T-helper 1 cell (primary cell): Measurements from ENCODE around the gene HIF1A.
"Not testable (repeated sequence)": the region's sequence is repeated elsewhere in the genome, so short reads cannot be mapped to it uniquely, and the experiment has no call there.

Experiments used
- DNase-seq, 5 donors: peaks; one replicate each; pipeline ENCODE4 v3.0.0-alpha.2; 2012 to 2020

Gene HIF1A

GRCh38 chr14:61749867-61750266, 54.6 kb downstream of the HIF1A start:
- DNase-seq, result no peak

DNA sequence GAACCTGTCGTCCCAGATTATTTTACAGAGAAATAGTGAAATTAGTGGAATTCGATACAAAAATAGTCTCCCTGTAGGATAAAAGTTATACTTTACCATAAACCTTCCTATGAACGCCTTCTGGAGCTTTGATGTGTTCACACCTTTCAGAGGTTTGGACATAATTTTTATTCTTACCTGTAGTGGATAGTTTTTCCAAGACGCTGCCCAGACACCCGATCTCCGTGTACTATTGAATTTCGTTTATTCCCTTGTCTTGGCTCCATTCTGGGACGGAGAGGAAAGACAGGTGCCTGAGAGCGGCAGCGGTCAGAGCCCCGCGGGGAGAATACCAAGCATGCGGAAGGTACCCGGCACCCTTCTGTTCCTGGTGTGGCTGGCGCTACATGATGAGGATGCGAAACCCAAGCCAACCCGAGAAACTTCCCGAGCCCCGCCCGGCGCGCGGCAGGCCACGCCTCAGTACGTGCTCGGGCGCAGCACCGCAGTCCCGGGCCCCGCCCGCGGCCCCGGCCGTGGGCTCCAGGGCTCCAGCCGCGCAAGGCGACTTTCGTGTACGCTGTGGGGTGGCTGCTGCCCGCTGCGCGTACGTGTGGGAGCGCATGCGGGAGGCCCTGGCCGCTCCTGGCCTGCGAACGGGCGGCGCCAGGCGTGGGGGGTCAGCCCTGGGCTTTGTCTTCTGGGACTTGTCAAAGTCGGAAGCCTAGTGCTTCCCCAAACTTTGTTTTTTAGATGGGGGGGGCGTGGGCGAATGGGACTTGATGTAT, 55.6 kb downstream of the HIF1A start:
- DNase-seq, result peak; percentile 55 to 85 (median 68)

GRCh38 chr14:61751475-61751989, 56.2 kb downstream of the HIF1A start:
- DNase-seq, result no peak

DNA sequence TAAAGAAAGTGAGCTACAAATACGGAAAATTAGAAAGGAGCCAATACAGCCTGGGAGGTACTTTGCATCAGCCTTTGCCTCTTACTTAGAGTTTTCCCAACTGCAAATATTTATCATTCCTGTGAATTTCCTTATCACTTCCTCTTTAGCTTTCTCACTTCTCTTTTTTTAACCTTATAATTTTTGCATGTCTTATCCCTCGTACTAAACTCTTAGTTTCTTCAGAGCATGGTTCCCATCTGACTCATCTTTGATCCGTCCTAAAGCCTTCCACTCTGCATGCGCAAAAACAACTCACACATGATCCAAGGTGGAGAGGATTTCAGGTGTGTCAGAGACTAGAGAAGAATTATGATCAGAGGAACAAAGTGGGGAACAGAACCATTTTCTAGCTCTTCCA, 57.3 kb downstream of the HIF1A start:
- no peak for DNase-seq

- DNase-seq, result no peak
Measured at GRCh38 chr14:61753631-61754030, 58.3 kb downstream of the HIF1A start.

- no peak for DNase-seq
Measured at GRCh38 chr14:61754627-61755381, 59.5 kb downstream of the HIF1A start.

DNA sequence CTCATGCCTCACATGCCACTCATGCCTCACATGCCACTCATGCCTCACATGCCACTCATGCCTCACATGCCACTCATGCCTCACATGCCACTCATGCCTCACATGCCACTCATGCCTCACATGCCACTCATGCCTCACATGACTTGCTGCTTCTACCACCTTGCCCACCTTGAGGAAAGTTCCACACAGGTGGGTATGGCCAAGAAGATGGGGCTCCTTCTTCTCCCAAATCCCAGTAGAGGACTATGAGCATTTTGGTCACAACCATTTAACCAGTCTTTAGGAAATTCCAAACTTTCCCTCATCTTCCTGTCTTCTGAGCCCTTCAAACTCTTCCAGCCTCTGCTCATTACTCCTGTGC, 60.0 kb downstream of the HIF1A start:
- DNase-seq, result not testable (repeated sequence)

GRCh38 chr14:61756135-61756534, 60.8 kb downstream of the HIF1A start:
- no peak for DNase-seq

DNA sequence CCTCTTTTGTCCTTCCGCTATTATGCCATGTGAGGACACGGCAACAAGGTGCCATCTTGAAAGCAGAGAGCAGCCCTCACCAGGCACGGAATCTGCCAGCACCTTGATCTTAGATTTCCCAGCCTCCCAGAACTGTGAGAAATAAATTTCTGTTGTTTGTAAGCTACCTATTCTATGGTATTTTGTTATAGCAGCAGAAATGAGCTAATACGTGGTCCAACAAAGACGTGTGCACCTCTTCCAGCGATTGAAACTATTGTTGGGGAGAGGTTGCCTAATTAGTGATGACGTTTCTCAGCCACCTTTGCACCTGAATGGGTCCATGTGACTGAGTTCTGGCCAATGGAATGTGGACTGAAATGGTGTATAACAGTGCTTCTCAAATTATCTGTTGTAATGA, 64.6 kb downstream of the HIF1A start:
- DNase-seq, result no peak

DNA sequence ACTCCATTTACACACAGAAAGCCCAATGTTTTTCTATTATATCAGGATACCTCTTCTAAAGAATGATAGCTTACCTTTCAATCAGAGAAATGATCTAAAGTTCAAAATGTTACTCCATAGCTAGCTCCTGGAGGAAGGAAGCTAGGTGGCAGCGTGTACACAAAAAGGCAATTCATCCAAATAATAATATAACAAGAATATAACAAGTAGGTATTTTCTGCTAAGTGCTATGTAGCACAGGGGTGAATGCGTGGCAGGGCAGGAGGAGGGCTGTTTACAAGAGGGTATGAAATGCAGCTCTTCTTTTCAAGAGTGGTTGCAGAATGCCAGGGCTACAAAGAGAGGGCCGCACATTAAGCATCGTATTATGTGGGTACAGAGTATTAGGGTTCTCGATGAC, 66.2 kb downstream of the HIF1A start:
- no peak for DNase-seq

- DNase-seq, result peak; percentile 93 to 98 (median 97)
Measured at GRCh38 chr14:61761959-61762786, 66.9 kb downstream of the HIF1A start, which contains the start of gene SNAPC1. SNAPC1 (plus strand) TSS chr14:61762420; CDS start chr14:61762461, 41 bp downstream.

DNA sequence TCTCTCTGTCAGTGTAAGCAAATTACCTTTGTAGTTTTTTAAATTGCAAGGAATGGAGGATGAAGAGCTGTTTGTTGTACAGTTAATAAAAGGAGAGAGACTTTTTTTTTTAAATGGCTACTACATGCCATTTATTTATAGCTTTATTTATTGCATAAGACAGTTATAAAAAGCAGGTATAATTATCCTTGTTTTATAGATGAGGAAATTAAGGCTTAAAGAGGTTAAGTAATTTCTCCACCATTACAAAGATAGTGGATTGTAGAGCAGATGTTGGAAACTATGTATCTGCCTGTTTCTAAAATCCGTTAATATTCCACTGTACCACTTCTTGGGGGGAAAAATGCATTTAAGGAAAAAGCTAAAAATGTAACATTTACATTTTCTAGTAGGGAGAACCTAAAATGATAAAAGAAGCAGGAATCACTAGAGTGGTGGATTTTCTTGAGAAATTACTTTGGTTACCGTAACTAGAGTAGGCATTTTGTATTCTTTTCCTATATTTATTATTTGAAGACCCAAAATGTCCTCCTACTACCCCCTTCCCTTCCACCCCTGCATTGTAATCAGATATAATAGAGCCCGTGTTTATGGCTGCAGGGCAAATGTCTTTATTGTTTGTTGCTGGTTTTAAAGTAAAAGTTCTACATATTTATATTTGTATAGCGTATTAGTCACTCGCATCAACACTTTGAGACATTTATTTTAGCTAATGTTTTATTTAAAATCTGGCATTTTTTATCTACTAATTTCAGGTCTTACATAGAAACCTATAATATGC, 69.2 kb downstream of the HIF1A start:
- no peak for DNase-seq

- no peak for DNase-seq
Measured at GRCh38 chr14:61765225-61765943, 70.1 kb downstream of the HIF1A start.

DNA sequence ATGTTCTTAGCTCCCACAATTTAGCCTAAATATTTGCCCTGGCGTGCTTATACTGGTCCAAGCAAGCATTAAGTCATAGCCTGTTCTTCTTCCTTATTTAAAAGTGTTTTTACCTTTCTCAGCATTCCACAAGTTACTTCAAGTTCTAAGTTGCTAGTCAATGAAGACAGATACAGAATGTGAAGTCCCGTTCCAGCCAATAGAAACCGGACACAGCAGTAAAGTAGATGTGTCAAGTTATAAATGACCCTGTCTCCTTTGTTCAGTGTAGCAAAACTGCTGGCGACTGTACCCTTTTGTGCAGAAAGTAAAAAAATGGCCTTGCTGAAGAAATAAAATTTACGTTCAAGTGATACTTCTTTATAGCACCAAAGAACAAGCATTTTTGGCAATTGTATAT, 70.8 kb downstream of the HIF1A start:
- no peak for DNase-seq

DNA sequence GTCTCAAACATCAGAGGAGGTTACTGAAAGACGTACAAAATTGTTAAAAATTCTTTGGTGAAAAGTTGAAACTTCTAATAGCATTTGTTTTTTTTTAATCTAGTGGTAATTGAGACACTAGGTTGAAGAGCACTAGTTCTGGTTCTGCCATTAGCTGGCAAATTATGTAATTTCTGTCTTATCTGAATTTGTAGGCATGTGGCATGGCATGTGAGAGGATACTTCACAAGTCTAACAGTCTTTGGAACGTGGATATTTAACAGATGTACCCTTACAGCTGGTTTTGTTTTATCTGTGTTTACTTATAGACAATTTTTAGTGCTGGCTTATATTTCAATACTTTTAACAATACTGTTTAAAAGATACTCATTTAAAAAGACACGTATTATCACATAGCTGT, 72.9 kb downstream of the HIF1A start:
- no peak for DNase-seq

- DNase-seq, result no peak
Measured at GRCh38 chr14:61769893-61770292, 74.6 kb downstream of the HIF1A start.

- no peak for DNase-seq
Measured at GRCh38 chr14:61774861-61775260, 79.5 kb downstream of the HIF1A start.

- DNase-seq, result peak in 1 of 5 donors; percentile 69
Measured at GRCh38 chr14:61780125-61780524, 84.8 kb downstream of the HIF1A start.

- DNase-seq, result no peak
Measured at GRCh38 chr14:61797309-61797708, 102.0 kb downstream of the HIF1A start.
